ENCODE measurements around the gene CLASRP. TPM values are rescaled to one million over a fixed set of nuclear protein-coding genes. Genes with fewer than 3 reads are reported as not detected.

Gene CLASRP
- total and polyA plus RNA-seq, 9 of the 15 experiments (the other 6 are each of a cell fraction or from before 2014, with no cell fraction given), result 0.94 to 86.3 (median 44.0) TPM

DNA sequence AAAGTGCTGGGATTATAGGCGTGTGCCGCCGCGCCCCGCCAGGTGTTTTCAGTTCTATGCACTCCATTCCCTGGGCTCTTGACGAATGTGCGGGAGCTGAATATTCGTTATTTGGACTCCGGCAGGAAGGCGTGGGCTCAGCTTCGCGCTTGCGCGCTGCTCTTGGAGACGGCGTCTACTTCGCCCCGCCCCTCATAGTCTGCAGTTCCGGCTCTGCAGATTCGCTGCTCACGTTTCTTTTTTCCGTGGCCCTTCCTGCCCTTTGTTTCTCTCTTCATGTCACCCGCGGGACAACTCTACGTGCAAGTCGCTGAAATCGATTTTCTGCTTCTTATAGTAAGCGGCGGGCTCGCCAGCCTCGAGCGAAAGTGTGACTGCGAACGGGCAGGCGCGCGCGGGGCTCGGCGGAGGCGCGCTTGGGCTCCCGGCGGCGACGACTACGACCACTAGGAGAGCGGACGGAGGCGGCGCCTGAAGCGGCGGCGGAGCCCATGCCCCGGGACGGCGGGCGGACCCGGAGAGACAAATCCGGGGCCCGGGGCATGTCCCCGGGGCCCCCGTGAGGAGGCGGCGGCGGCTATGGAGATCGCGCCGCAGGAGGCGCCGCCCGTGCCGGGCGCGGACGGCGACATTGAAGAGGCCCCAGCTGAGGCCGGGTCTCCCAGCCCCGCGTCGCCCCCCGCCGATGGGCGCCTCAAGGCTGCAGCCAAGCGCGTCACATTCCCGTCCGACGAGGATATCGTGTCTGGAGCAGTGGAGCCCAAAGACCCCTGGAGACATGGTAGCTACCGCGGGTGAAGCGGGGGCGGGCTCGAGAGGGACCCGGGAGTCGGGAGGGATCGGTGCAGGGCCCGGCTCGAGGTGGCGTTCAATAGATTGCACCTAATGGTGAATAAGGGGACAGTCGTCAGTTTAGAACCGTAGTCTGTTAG is 54.2 kb downstream of the CLASRP start, which contains the start of gene PPP1R37 (continued):
- TF ChIP-seq, protein P1, sequence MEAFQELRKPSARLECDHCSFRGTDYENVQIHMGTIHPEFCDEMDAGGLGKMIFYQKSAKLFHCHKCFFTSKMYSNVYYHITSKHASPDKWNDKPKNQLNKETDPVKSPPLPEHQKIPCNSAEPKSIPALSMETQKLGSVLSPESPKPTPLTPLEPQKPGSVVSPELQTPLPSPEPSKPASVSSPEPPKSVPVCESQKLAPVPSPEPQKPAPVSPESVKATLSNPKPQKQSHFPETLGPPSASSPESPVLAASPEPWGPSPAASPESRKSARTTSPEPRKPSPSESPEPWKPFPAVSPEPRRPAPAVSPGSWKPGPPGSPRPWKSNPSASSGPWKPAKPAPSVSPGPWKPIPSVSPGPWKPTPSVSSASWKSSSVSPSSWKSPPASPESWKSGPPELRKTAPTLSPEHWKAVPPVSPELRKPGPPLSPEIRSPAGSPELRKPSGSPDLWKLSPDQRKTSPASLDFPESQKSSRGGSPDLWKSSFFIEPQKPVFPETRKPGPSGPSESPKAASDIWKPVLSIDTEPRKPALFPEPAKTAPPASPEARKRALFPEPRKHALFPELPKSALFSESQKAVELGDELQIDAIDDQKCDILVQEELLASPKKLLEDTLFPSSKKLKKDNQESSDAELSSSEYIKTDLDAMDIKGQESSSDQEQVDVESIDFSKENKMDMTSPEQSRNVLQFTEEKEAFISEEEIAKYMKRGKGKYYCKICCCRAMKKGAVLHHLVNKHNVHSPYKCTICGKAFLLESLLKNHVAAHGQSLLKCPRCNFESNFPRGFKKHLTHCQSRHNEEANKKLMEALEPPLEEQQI (IDR thresholded peaks at IDR 0.05), result no peak
- TF ChIP-seq ZNF830 (CRISPR knock-in tag; IDR thresholded peaks at IDR 0.05), result no peak
- peak in 1 of 2 experiments; percentile 89; a peak in 2 of 4 replicates for TF ChIP-seq HDAC1 (IDR thresholded peaks at IDR 0.05)
- peak; percentile 79; the same call in 1 of the 2 replicates for TF ChIP-seq E2F1 (CRISPR knock-in tag; IDR thresholded peaks at IDR 0.05)
- TF ChIP-seq STAG1 (CRISPR knock-in tag; IDR thresholded peaks at IDR 0.05; ENCODE audit: borderline replicate concordance), result no peak
- peak; percentile 49; the same call in 1 of the 2 replicates for TF ChIP-seq NR2C1 (IDR thresholded peaks at IDR 0.05)
- TF ChIP-seq NR2C1 (tag; IDR thresholded peaks at IDR 0.05), result no peak; the same call in 1 of the 2 replicates
- TF ChIP-seq, protein P2, sequence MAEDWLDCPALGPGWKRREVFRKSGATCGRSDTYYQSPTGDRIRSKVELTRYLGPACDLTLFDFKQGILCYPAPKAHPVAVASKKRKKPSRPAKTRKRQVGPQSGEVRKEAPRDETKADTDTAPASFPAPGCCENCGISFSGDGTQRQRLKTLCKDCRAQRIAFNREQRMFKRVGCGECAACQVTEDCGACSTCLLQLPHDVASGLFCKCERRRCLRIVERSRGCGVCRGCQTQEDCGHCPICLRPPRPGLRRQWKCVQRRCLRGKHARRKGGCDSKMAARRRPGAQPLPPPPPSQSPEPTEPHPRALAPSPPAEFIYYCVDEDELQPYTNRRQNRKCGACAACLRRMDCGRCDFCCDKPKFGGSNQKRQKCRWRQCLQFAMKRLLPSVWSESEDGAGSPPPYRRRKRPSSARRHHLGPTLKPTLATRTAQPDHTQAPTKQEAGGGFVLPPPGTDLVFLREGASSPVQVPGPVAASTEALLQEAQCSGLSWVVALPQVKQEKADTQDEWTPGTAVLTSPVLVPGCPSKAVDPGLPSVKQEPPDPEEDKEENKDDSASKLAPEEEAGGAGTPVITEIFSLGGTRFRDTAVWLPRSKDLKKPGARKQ (CRISPR knock-in tag; IDR thresholded peaks at IDR 0.05), result no peak
- TF ChIP-seq, protein P3, sequence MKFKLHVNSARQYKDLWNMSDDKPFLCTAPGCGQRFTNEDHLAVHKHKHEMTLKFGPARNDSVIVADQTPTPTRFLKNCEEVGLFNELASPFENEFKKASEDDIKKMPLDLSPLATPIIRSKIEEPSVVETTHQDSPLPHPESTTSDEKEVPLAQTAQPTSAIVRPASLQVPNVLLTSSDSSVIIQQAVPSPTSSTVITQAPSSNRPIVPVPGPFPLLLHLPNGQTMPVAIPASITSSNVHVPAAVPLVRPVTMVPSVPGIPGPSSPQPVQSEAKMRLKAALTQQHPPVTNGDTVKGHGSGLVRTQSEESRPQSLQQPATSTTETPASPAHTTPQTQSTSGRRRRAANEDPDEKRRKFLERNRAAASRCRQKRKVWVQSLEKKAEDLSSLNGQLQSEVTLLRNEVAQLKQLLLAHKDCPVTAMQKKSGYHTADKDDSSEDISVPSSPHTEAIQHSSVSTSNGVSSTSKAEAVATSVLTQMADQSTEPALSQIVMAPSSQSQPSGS (CRISPR knock-in tag; IDR thresholded peaks at IDR 0.05), result no peak
- no peak for TF ChIP-seq SIX5 (IDR thresholded peaks at IDR 0.05; ENCODE audit: borderline replicate concordance in 1 of 2, insufficient read depth in 1 of 2, low read depth in 1 of 2, low read length in 2 of 2)
- peak; percentile 38; the same call in 1 of the 2 replicates for TF ChIP-seq TGIF2 (CRISPR knock-in tag; IDR thresholded peaks at IDR 0.05)
- no peak for TF ChIP-seq ZNF277 (CRISPR knock-in tag; IDR thresholded peaks at IDR 0.05; ENCODE audit: borderline replicate concordance)
